ENCODE results near the gene PRKRIP1. TPM values are rescaled to one million over a fixed set of nuclear protein-coding genes. Genes with fewer than 3 reads are reported as not detected.
"Not testable (repeated sequence)": the region's sequence is repeated elsewhere in the genome, so short reads cannot be mapped to it uniquely, and the experiment has no call there.

The PRKRIP1 gene
- polyA plus RNA-seq, 1 experiment: 13.1 TPM

GRCh38 chr7:102472126-102473041 is 76.2 kb downstream of the PRKRIP1 start:
- CTCF ChIA-PET: no interaction called here
- H3K4me3 ChIP-seq (ENCODE audit: low read depth, low read length): no peak overlapping the region
- no peak for TF ChIP-seq CTCF (IDR thresholded peaks at IDR 0.05; ENCODE audit: low read depth, low read length)
- no peak overlapping the region for H3K27ac ChIP-seq (ENCODE audit: low read depth, low read length)
- POLR2A ChIA-PET: no interaction called here
- DNase-seq (ENCODE audit: low read depth, low spot score): no peak
- H3K9me3 ChIP-seq (ENCODE audit: control insufficient read depth, insufficient read depth, low read length): no peaks in the 10 kb centered on the region; the same call in 1 of the 2 replicates
- H3K27me3 ChIP-seq (ENCODE audit: control insufficient read depth, insufficient read depth, low read length): no peaks in the 10 kb centered on the region

- Histone ChIP-seq H3K9me3 (ENCODE audit: control insufficient read depth, insufficient read depth, low read length) (no peaks in the 10 kb centered on the region; the same call in 1 of the 2 replicates), H3K27ac (ENCODE audit: low read depth, low read length) (no peak overlapping the region), H3K4me3 (ENCODE audit: low read depth, low read length) (no peak overlapping the region), H3K27me3 (ENCODE audit: control insufficient read depth, insufficient read depth, low read length) (no peaks in the 10 kb centered on the region)
- TF ChIP-seq CTCF (IDR thresholded peaks at IDR 0.05; ENCODE audit: low read depth, low read length): no peak
- DNase-seq (ENCODE audit: low read depth, low spot score): no peak
- ChIA-PET CTCF (no interaction called here), POLR2A (no interaction called here)
Measured at GRCh38 chr7:102473271-102473991, 77.3 kb downstream of the PRKRIP1 start.

GRCh38 chr7:102474116-102474515 is 78.0 kb downstream of the PRKRIP1 start:
- H3K9me3 ChIP-seq (ENCODE audit: control insufficient read depth, insufficient read depth, low read length); H3K4me3 ChIP-seq (ENCODE audit: low read depth, low read length); H3K27me3 ChIP-seq (ENCODE audit: control insufficient read depth, insufficient read depth, low read length); H3K27ac ChIP-seq (ENCODE audit: low read depth, low read length); CTCF ChIA-PET; POLR2A ChIA-PET; DNase-seq (ENCODE audit: low read depth, low spot score): not testable (repeated sequence)

- DNase-seq (ENCODE audit: low read depth, low spot score); H3K9me3 ChIP-seq (ENCODE audit: control insufficient read depth, insufficient read depth, low read length); H3K27me3 ChIP-seq (ENCODE audit: control insufficient read depth, insufficient read depth, low read length); H3K4me3 ChIP-seq (ENCODE audit: low read depth, low read length); CTCF ChIA-PET; POLR2A ChIA-PET; H3K27ac ChIP-seq (ENCODE audit: low read depth, low read length): not testable (repeated sequence)
Measured at GRCh38 chr7:102474736-102475435, 78.7 kb downstream of the PRKRIP1 start.

Small RNAs within 50 kb of the gene (small RNA-seq; reads per million reads assigned to genes)
- not detected for gene AC091390.4 (ENCODE audit: insufficient read length, low read depth)
- not detected for gene MIR548O (ENCODE audit: insufficient read length, low read depth)

Other genes with a start within 250 kb of the PRKRIP1 start
- gene SH2B2, start 109.5 kb upstream of the PRKRIP1 start, polyA plus RNA-seq (2011; rRNA removed): 0.52 and 0.89 TPM in 2 replicates
- gene SPDYE6, start 39.9 kb upstream of the PRKRIP1 start, polyA plus RNA-seq (2011; rRNA removed): not detected in 2 replicates
- gene ORAI2, start 37.2 kb downstream of the PRKRIP1 start, polyA plus RNA-seq (2011; rRNA removed): 27.8 and 41.9 TPM in 2 replicates
- gene ALKBH4, start 68.5 kb downstream of the PRKRIP1 start, polyA plus RNA-seq (2011; rRNA removed): 4.3 and 5.6 TPM in 2 replicates
- 9.2 and 12.2 TPM in 2 replicates for gene LRWD1, start 68.6 kb downstream of the PRKRIP1 start, polyA plus RNA-seq (2011; rRNA removed)
- 44.8 and 55.3 TPM in 2 replicates for gene POLR2J, start 82.6 kb downstream of the PRKRIP1 start, polyA plus RNA-seq (2011; rRNA removed)
- gene RASA4B, start 121.4 kb downstream of the PRKRIP1 start, polyA plus RNA-seq (2011; rRNA removed): 4.0 and 5.2 TPM in 2 replicates
- gene UPK3BL2, start 147.3 kb downstream of the PRKRIP1 start, polyA plus RNA-seq (2011; rRNA removed): 1.7 and 1.8 TPM in 2 replicates
- not detected in 2 replicates for gene SPDYE2, start 154.9 kb downstream of the PRKRIP1 start, polyA plus RNA-seq (2011; rRNA removed)
- 40.8 and 59.9 TPM in 2 replicates for gene POLR2J3, start 176.2 kb downstream of the PRKRIP1 start, polyA plus RNA-seq (2011; rRNA removed)
- 7.0 and 14.9 TPM in 2 replicates for gene RASA4, start 220.4 kb downstream of the PRKRIP1 start, polyA plus RNA-seq (2011; rRNA removed)
- 19.7 and 27.3 TPM in 2 replicates for gene UPK3BL1, start 246.4 kb downstream of the PRKRIP1 start, polyA plus RNA-seq (2011; rRNA removed)

Measured in AG04450 (cell line).